Erythroblast (primary cell): ENCODE results near the gene GPC6.

Source experiments
- GATA1 ChIP-seq: IDR thresholded peaks from 2 replicates; pipeline ENCODE4 v1.6.1; 2011; ENCODE audit warnings: low read depth, mild to moderate bottlenecking, control low read depth, low read length, moderate library complexity
- POLR2A ChIP-seq: IDR thresholded peaks from 2 replicates; pipeline ENCODE4 v1.6.1; 2011; ENCODE audit warnings: mild to moderate bottlenecking, low read length

DNA sequence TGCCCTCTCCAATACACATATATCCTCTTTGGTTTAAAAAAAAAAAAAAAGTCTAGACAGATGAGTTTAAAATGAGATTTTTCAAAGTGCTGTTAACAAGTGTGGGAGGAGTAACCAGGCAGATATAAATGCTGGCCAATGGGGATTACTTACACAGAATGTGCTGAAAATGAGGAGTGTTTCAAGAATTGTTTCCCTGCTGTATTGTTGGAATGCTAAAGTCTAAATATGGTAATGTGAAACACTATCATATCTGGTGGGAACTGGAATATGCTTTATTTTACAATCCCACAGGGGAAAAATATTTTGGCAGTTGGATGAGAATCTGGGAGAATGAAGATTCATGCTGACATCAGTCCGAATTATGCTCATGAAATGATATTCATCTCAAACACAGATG lies 1002.2 kb downstream of the GPC6 start:
- TF ChIP-seq POLR2A (no peak), GATA1 (no peak)
